ENCODE measurements around the gene TDRD10. TPM values are rescaled to one million over a fixed set of nuclear protein-coding genes. Genes with fewer than 3 reads are reported as not detected.

TDRD10 gene
- total RNA-seq, 1 experiment from 2014 or later, result not detected

GRCh38 chr1:154503898-154504297 is 1.9 kb downstream of the TDRD10 start:
- no TSS peak for BruUV-seq (replicated peaks)
- H3K4me3 ChIP-seq (ENCODE audit: low read length), result no peak overlapping the region
- H3K36me3 ChIP-seq (ENCODE audit: low read depth, low read length), result no peaks in the 10 kb centered on the region
- no peak for ATAC-seq
- POLR2A ChIA-PET (ENCODE audit: unreplicated experiment), result interaction anchor here (0.5 kb wide), 1 partner anchor 124 kb away, joined by 3 read pairs; no protein-coding TSS in a partner anchor
- H3K79me2 ChIP-seq (ENCODE audit: low read length), result no peaks in the 10 kb centered on the region
- intact Hi-C loops (cut with micrococcal nuclease), result no loop called here
- no peaks in the 10 kb centered on the region for H3K4me1 ChIP-seq (ENCODE audit: insufficient read depth, low read length)
- peaks cover 76% of the 10 kb centered on the region for H3K27me3 ChIP-seq (ENCODE audit: low read length)
- TF ChIP-seq EZH2phosphoT487 (IDR thresholded peaks at IDR 0.05; ENCODE audit: borderline replicate concordance, low read length), result no peak
- no peak overlapping the region for H2AFZ ChIP-seq (ENCODE audit: low read length)
- CTCF ChIA-PET, result no interaction called here
- no peak overlapping the region for H3K27ac ChIP-seq (ENCODE audit: low read length)
- no peaks in the 10 kb centered on the region for H3K9me2 ChIP-seq (replicated peaks; ENCODE audit: low read length)
- no peak overlapping the region for H3K9ac ChIP-seq (ENCODE audit: low read length)
- H4K20me1 ChIP-seq (ENCODE audit: low read length), result no peaks in the 10 kb centered on the region
- no peaks in the 10 kb centered on the region for H3K9me3 ChIP-seq (ENCODE audit: low read length)
- no peak for DNase-seq
- no peaks in the 10 kb centered on the region for H3F3A ChIP-seq (ENCODE audit: low read length, unreplicated experiment)
- H3K4me2 ChIP-seq (ENCODE audit: low read length), result no peak overlapping the region

- H3K9me3 ChIP-seq (ENCODE audit: low read length), result no peaks in the 10 kb centered on the region
- H3K79me2 ChIP-seq (ENCODE audit: low read length), result no peaks in the 10 kb centered on the region
- H3K9ac ChIP-seq (ENCODE audit: low read length), result no peak overlapping the region
- H3K9me2 ChIP-seq (replicated peaks; ENCODE audit: low read length), result no peaks in the 10 kb centered on the region
- DNase-seq (no peak), ATAC-seq (no peak)
- CTCF ChIA-PET, result no interaction called here
- H3K4me1 ChIP-seq (ENCODE audit: insufficient read depth, low read length), result no peaks in the 10 kb centered on the region
- H3K4me3 ChIP-seq (ENCODE audit: low read length), result no peak overlapping the region
- TF ChIP-seq EZH2 (IDR thresholded peaks at IDR 0.05; ENCODE audit: low read length, unreplicated experiment) (no peak), EZH2phosphoT487 (IDR thresholded peaks at IDR 0.05; ENCODE audit: borderline replicate concordance, low read length) (no peak), CTCF (conservative IDR thresholded peaks at IDR 0.05; ENCODE audit: low read depth, low read length) (no peak)
- H2AFZ ChIP-seq (ENCODE audit: low read length), result no peak overlapping the region
- H3F3A ChIP-seq (ENCODE audit: low read length, unreplicated experiment), result no peaks in the 10 kb centered on the region
- H4K20me1 ChIP-seq (ENCODE audit: low read length), result no peaks in the 10 kb centered on the region
- POLR2A ChIA-PET (ENCODE audit: unreplicated experiment), result no interaction called here
- intact Hi-C loops (cut with micrococcal nuclease), result no loop called here
- no peak overlapping the region for H3K27ac ChIP-seq (ENCODE audit: low read length)
- no peak overlapping the region for H3K4me2 ChIP-seq (ENCODE audit: low read length)
- H3K36me3 ChIP-seq (ENCODE audit: low read depth, low read length), result no peaks in the 10 kb centered on the region
- H3K27me3 ChIP-seq (ENCODE audit: low read length), result peaks cover 63% of the 10 kb centered on the region
- BruUV-seq (replicated peaks), result no TSS peak
Observed at GRCh38 chr1:154512760-154513159, 10.7 kb downstream of the TDRD10 start.

GRCh38 chr1:154514066-154514553 is 12.1 kb downstream of the TDRD10 start:
- H3K4me2 ChIP-seq (ENCODE audit: low read length), result no peak overlapping the region
- no peak for DNase-seq
- H3K27me3 ChIP-seq (ENCODE audit: low read length), result peaks cover 55% of the 10 kb centered on the region
- H3K79me2 ChIP-seq (ENCODE audit: low read length), result no peaks in the 10 kb centered on the region
- ChIA-PET CTCF (no interaction called here), POLR2A (ENCODE audit: unreplicated experiment) (no interaction called here)
- H3K4me3 ChIP-seq (ENCODE audit: low read length), result no peak overlapping the region
- H3K9me3 ChIP-seq (ENCODE audit: low read length), result no peaks in the 10 kb centered on the region
- intact Hi-C loops (cut with micrococcal nuclease), result no loop called here
- H2AFZ ChIP-seq (ENCODE audit: low read length), result no peak overlapping the region
- BruUV-seq (replicated peaks), result no TSS peak
- H3K36me3 ChIP-seq (ENCODE audit: low read depth, low read length), result no peaks in the 10 kb centered on the region
- no peaks in the 10 kb centered on the region for H3K4me1 ChIP-seq (ENCODE audit: insufficient read depth, low read length)
- no peaks in the 10 kb centered on the region for H3F3A ChIP-seq (ENCODE audit: low read length, unreplicated experiment)
- TF ChIP-seq CTCF (conservative IDR thresholded peaks at IDR 0.05; ENCODE audit: low read depth, low read length), result no peak
- H3K27ac ChIP-seq (ENCODE audit: low read length), result no peak overlapping the region
- H3K9me2 ChIP-seq (replicated peaks; ENCODE audit: low read length), result no peaks in the 10 kb centered on the region
- no peaks in the 10 kb centered on the region for H4K20me1 ChIP-seq (ENCODE audit: low read length)
- no peak for ATAC-seq
- no peak overlapping the region for H3K9ac ChIP-seq (ENCODE audit: low read length)
